Naive thymus-derived CD4-positive, alpha-beta T cell (primary cell): Measurements from ENCODE around the gene TSPAN9. TPM values are rescaled to one million over a fixed set of nuclear protein-coding genes. Genes with fewer than 3 reads are reported as not detected.

ENCODE experiments used
- ATAC-seq: fragments of 150-1000 bp; cut with Tn5 transposase; 2 replicates; pipeline ENCODE4 v1.10.0; 2021; ENCODE audit warnings: mild to moderate bottlenecking, moderate library complexity
- CTCF ChIA-PET: fragments of 350-600 bp; sonication (Branson Sonifier 250); formaldehyde crosslinking; loops from one replicate; lab custom pipeline; 2021; ENCODE audit warnings: antibody characterized with exemption; lab: Charles Lee
- POLR2A ChIA-PET: fragments of 350-600 bp; sonication (Branson Sonifier 250); formaldehyde crosslinking; loops from one replicate; lab custom pipeline; 2021; ENCODE audit warnings: antibody characterized with exemption, inconsistent platforms; lab: Charles Lee
- DNase-seq, 9 donors: peaks; one replicate each; pipeline versions ENCODE4 v3.0.0 to v3.0.0-alpha.2; 2020 to 2022; ENCODE audit warnings: mixed read lengths in 1 of 9
- H3K27ac ChIP-seq: one replicate; pipeline ENCODE4 v1.7.0; 2013; ENCODE audit warnings: mild to moderate bottlenecking, low read depth, low read length, moderate library complexity
- H3K27me3 ChIP-seq, 2 donors: one replicate each; pipeline ENCODE4 v1.7.0; 2013; ENCODE audit warnings: low read length in 2 of 2, mild to moderate bottlenecking in 2 of 2, moderate library complexity in 2 of 2; ENCODE audit not compliant: control insufficient read depth in 2 of 2, insufficient read depth in 2 of 2
- H3K36me3 ChIP-seq, 3 experiments: 1 replicate in 2 of 3; 2 replicates in 1 of 3; pipeline ENCODE4 v1.7.0; 2013; ENCODE audit warnings: low read length in 3 of 3, mild to moderate bottlenecking in 3 of 3, moderate library complexity in 1 of 3; ENCODE audit not compliant: insufficient read depth in 3 of 3, control insufficient read depth in 2 of 3
- H3K4me1 ChIP-seq, 2 donors: one replicate each; pipeline ENCODE4 v1.7.0; 2013; ENCODE audit warnings: low read length in 2 of 2, mild to moderate bottlenecking in 2 of 2, moderate library complexity in 1 of 2; ENCODE audit not compliant: control insufficient read depth in 2 of 2, insufficient read depth in 2 of 2
- H3K4me3 ChIP-seq: 2 replicates; pipeline ENCODE4 v1.7.0; 2013; ENCODE audit warnings: mild to moderate bottlenecking, low read length
- H3K9me3 ChIP-seq, 3 experiments: 1 replicate in 2 of 3; 2 replicates in 1 of 3; pipeline ENCODE4 v1.7.0; 2013; ENCODE audit warnings: low read length in 3 of 3; ENCODE audit not compliant: control insufficient read depth in 2 of 3
- H3K27ac Mint-ChIP-seq, 9 donors: one replicate each; pipeline ENCODE4 v1.8.0; 2020 to 2022; ENCODE audit warnings: mixed read lengths in 9 of 9, mild to moderate bottlenecking in 8 of 9, moderate library complexity in 5 of 9, inconsistent platforms in 2 of 9
- H3K27me3 Mint-ChIP-seq, 5 donors: one replicate each; pipeline ENCODE4 v1.8.0; 2021 to 2022; ENCODE audit warnings: mixed read lengths in 5 of 5, mild to moderate bottlenecking in 1 of 5
- H3K36me3 Mint-ChIP-seq, 5 donors: one replicate each; pipeline ENCODE4 v1.8.0; 2020 to 2022; ENCODE audit warnings: mixed read lengths in 5 of 5, mild to moderate bottlenecking in 3 of 5, inconsistent platforms in 1 of 5
- H3K4me1 Mint-ChIP-seq, 7 donors: one replicate each; pipeline ENCODE4 v1.8.0; 2020 to 2022; ENCODE audit warnings: mixed read lengths in 7 of 7, mild to moderate bottlenecking in 3 of 7, inconsistent platforms in 1 of 7
- H3K4me3 Mint-ChIP-seq, 10 donors: one replicate each; pipeline ENCODE4 v1.8.0; 2020 to 2022; ENCODE audit warnings: mild to moderate bottlenecking in 10 of 10, mixed read lengths in 10 of 10, moderate library complexity in 6 of 10, inconsistent platforms in 2 of 10
- H3K9me3 Mint-ChIP-seq, 11 donors: one replicate each; pipeline ENCODE4 v1.8.0; 2020 to 2022; ENCODE audit warnings: mixed read lengths in 11 of 11, mild to moderate bottlenecking in 4 of 11, inconsistent platforms in 1 of 11, moderate library complexity in 1 of 11
- intact Hi-C, 2 donors: fragments of 100-400 bp; cut with micrococcal nuclease; formaldehyde crosslinking; loops; one replicate each; pipeline ENCODE4 v1.15.1; 2023
- polyA plus RNA-seq, 2 donors: library from polyadenylated mRNA; unstranded; fragments of 300-500 nt; fragmentation: Illumina TruSeq; gene quantifications; one replicate each; pipeline ENCODE4 v1.2.3, GENCODE V29; 2021
- total RNA-seq, 6 experiments: library from RNA in 5 of 6; stranded (reverse) in 5 of 6; gene quantifications; 1 replicate in 5 of 6; 2 replicates in 1 of 6; pipeline ENCODE4 v1.2.3 and lab custom pipeline; 2021 to 2026

TSPAN9 gene
- total and polyA plus RNA-seq, 7 experiments from 2014 or later, result 0.20 to 1.8 (median 1.1) TPM; not detected in 1

DNA sequence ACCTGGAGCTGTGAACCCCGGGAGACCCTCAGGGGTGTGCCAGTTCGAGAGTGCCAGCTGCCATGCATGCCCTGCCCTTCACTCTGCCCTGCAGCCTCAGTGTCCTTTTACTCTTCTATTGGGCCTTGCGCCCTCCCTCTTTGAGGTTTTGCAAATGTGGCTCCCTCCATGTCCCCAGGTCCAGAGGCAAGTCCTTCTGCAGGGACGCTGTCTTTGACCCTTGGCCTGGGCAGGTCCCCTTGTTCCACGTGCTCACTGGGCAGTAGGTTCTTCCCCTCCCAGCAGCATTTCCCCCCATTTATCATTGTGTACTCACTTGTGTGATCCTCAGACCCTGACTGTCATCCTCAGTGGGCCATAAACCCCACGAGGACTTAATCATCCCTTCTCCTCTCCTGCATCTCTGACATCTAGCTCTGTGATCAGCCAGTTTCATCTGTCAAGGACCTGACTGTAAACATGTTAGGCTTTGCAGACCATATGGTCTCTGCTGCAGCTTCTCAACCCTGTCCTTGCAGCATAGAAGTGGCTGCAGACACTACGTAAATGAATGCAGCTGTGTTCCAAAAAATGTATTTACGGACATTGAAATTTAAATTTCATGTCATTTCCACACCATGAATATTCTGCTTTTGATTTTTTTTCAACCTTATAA lies 36.6 kb downstream of the TSPAN9 start:
- Mint-ChIP-seq H3K27ac (no peak overlapping the region), H3K4me1 (peaks cover 0 to 3% (median 0%) of the 10 kb centered on the region in 7 donors), H3K36me3 (peaks cover 0 to 3% (median 0%) of the 10 kb centered on the region in 5 donors), H3K4me3 (no peak overlapping the region), H3K27me3 (peaks cover 4 to 55% (median 23%) of the 10 kb centered on the region in 5 donors), H3K9me3 (no peaks in the 10 kb centered on the region)
- Histone ChIP-seq H3K9me3 (no peaks in the 10 kb centered on the region), H3K4me3 (no peak overlapping the region), H3K27ac (no peak overlapping the region), H3K4me1 (no peaks in the 10 kb centered on the region), H3K27me3 (no peaks in the 10 kb centered on the region), H3K36me3 (no peaks in the 10 kb centered on the region)
- DNase-seq (no peak), ATAC-seq (no peak)
- intact Hi-C loops, result no loop called here
- ChIA-PET POLR2A (no interaction called here), CTCF (no interaction called here)

DNA sequence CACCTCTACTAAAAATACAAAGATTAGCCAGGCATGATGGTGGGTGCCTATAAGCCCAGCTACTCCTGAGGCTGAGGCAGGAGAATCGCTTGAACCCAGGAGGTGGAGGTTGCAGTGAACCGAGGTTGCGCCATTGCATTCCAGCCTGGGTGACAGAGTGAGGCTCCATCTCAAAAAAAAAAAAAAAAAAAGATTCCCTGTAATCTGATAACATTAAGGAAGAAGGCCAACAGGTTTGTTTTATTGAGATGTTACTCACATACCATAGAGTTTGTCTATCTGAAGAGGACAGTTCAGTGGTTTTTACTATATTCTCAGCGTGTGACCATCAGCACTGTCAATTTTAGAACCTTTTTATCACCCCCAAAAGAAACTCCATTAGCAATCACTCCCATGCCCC lies 37.5 kb downstream of the TSPAN9 start:
- no peak for DNase-seq
- no peak overlapping the region for H3K27ac Mint-ChIP-seq
- Histone ChIP-seq H3K9me3 (no peaks in the 10 kb centered on the region), H3K27ac (no peak overlapping the region), H3K4me3 (no peak overlapping the region), H3K27me3 (no peaks in the 10 kb centered on the region), H3K36me3 (no peaks in the 10 kb centered on the region), H3K4me1 (no peaks in the 10 kb centered on the region)
- H3K4me3 Mint-ChIP-seq, result no peak overlapping the region
- peaks cover 0 to 3% (median 0%) of the 10 kb centered on the region in 5 donors for H3K36me3 Mint-ChIP-seq
- intact Hi-C loops, result no loop called here
- no peaks in the 10 kb centered on the region for H3K9me3 Mint-ChIP-seq
- peaks cover 4 to 57% (median 27%) of the 10 kb centered on the region in 5 donors for H3K27me3 Mint-ChIP-seq
- no peak for ATAC-seq
- CTCF ChIA-PET, result no interaction called here
- peaks cover 0 to 12% (median 5%) of the 10 kb centered on the region in 7 donors for H3K4me1 Mint-ChIP-seq
- POLR2A ChIA-PET, result no interaction called here

DNA sequence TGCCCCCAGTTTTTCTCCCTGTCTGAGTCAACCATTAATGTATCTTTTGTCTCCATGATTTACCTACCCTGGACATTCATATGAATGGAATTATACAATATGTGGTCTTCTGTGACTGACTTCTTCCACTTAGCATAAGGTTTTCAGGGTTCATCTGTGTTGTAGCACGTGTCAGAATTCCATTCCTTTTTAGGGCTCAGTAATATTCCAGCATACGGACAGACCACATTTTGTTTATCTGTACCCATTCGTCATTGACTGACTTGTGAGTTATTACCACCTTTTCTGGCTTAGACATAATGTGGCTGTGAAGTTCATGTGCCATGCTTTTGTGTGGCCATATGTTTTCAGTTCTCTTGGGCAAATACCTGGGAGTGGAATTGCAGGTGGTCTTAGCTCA lies 37.9 kb downstream of the TSPAN9 start:
- DNase-seq, result no peak
- no peaks in the 10 kb centered on the region for H3K9me3 ChIP-seq
- H3K4me3 Mint-ChIP-seq, result no peak overlapping the region
- ATAC-seq, result no peak
- H3K27me3 Mint-ChIP-seq, result peaks cover 4 to 57% (median 27%) of the 10 kb centered on the region in 5 donors
- H3K9me3 Mint-ChIP-seq, result no peaks in the 10 kb centered on the region
- no peak overlapping the region for H3K27ac Mint-ChIP-seq
- intact Hi-C loops, result no loop called here
- H3K36me3 Mint-ChIP-seq, result peaks cover 0 to 3% (median 0%) of the 10 kb centered on the region in 5 donors
- H3K27me3 ChIP-seq, result no peaks in the 10 kb centered on the region
- H3K4me1 Mint-ChIP-seq, result peaks cover 0 to 16% (median 8%) of the 10 kb centered on the region in 7 donors
- ChIA-PET CTCF (no interaction called here), POLR2A (no interaction called here)
- no peaks in the 10 kb centered on the region for H3K4me1 ChIP-seq
- H3K27ac ChIP-seq, result no peak overlapping the region
- H3K36me3 ChIP-seq, result no peaks in the 10 kb centered on the region
- H3K4me3 ChIP-seq, result no peak overlapping the region

DNA sequence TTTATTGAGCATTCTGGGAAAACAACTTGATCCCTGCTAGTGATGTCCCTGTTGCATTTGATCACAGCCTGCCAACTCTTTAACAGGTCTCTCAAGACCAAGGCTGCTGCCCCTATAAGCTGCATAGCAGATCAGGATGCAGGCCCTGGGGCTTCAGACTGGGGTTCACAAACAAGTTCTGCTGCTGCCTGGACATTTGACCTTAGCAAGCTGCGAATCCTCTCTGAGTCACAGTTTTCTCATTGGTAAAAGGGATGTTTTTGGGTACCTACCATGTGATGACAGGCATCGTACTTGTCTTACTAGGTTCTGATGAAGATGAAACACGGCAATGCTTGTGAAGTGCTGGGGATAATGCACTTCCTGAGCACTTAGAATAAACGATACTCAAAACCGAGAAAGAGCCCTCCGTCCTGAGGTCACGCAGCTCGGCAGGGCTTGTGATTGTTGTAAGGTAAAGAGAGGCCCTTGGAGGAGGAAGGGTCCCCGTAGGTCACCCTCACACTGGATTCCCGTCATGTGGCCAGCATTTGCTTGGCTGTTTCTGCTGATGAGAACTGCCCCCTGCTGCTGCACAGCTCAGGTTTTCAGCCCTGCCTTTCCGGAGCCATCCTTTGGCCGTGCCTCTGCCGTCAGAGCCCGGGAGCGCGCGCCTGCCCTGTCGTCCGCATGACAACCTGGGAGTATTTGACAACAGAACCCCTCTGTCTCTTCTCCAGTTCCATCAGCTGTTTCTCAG lies 39.1 kb downstream of the TSPAN9 start:
- DNase-seq (no peak), ATAC-seq (no peak)
- Mint-ChIP-seq H3K4me3 (no peak overlapping the region), H3K27ac (no peak overlapping the region), H3K36me3 (peaks cover 0 to 3% (median 0%) of the 10 kb centered on the region in 5 donors), H3K4me1 (peaks cover 0 to 22% (median 11%) of the 10 kb centered on the region in 7 donors), H3K27me3 (peaks cover 4 to 55% (median 27%) of the 10 kb centered on the region in 5 donors), H3K9me3 (no peaks in the 10 kb centered on the region)
- no peaks in the 10 kb centered on the region for H3K4me1 ChIP-seq
- POLR2A ChIA-PET, result no interaction called here
- intact Hi-C loops, result no loop called here
- no peak overlapping the region for H3K27ac ChIP-seq
- no peak overlapping the region for H3K4me3 ChIP-seq
- no peaks in the 10 kb centered on the region for H3K36me3 ChIP-seq
- no peaks in the 10 kb centered on the region for H3K9me3 ChIP-seq
- CTCF ChIA-PET, result no interaction called here
- H3K27me3 ChIP-seq, result no peaks in the 10 kb centered on the region

DNA sequence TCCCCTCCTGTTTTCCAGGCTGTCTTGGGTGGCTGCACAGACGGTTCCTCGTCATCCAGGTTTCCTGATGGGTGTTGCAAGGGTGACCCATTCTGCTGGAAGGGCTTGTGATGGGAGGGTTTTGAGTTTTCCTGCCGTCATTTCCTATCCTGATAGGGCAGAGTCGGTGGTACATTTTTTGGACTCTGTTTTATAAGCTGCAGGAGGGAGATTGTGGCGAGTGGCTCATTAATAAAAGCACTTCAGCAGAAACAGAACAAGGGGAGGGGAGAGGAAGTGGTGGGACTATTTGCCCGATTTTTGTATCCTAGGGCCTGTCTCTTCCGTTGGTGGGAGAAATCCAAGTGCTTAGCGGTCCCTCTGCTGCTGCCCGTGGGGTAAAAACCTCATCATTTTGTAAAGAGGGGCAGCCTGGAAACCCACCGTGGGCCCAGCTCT lies 40.0 kb downstream of the TSPAN9 start:
- peaks cover 0 to 22% (median 11%) of the 10 kb centered on the region in 7 donors for H3K4me1 Mint-ChIP-seq
- no peaks in the 10 kb centered on the region for H3K9me3 ChIP-seq
- peaks cover 0 to 3% (median 0%) of the 10 kb centered on the region in 5 donors for H3K36me3 Mint-ChIP-seq
- DNase-seq, result no peak
- H3K4me3 Mint-ChIP-seq, result no peak overlapping the region
- H3K27ac ChIP-seq, result no peak overlapping the region
- POLR2A ChIA-PET, result no interaction called here
- ATAC-seq, result no peak
- no peaks in the 10 kb centered on the region for H3K27me3 ChIP-seq
- CTCF ChIA-PET, result no interaction called here
- peaks cover 4 to 54% (median 27%) of the 10 kb centered on the region in 5 donors for H3K27me3 Mint-ChIP-seq
- no peaks in the 10 kb centered on the region for H3K9me3 Mint-ChIP-seq
- H3K27ac Mint-ChIP-seq, result no peak overlapping the region
- H3K4me3 ChIP-seq, result no peak overlapping the region
- intact Hi-C loops, result no loop called here
- no peaks in the 10 kb centered on the region for H3K4me1 ChIP-seq
- H3K36me3 ChIP-seq, result no peaks in the 10 kb centered on the region

DNA sequence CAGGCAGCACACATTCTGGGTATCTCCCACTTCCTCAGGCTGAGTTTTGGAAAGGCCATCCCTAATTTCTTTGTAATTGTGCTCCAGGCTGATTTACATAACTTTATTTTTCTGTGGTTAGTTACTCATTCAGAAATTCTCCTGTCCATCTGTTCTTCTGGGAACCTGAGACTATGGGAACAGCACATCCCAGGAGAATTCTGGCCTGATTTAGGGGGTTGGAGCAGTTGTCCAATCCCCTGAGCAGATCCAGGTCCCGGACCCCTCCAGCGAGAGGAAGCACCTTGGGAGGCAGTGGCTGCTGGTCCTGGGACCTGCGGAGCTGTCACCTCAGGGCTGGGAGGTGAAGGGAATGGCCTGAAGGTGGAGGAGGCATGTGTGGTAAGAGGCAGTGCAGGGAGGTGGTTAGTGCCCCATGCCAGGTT lies 40.4 kb downstream of the TSPAN9 start:
- Mint-ChIP-seq H3K4me1 (peaks cover 0 to 22% (median 11%) of the 10 kb centered on the region in 7 donors), H3K36me3 (peaks cover 0 to 3% (median 0%) of the 10 kb centered on the region in 5 donors), H3K27ac (no peak overlapping the region), H3K27me3 (peaks cover 4 to 55% (median 27%) of the 10 kb centered on the region in 5 donors), H3K9me3 (no peaks in the 10 kb centered on the region), H3K4me3 (no peak overlapping the region)
- ATAC-seq (no peak), DNase-seq (no peak)
- no peaks in the 10 kb centered on the region for H3K9me3 ChIP-seq
- H3K4me1 ChIP-seq, result no peaks in the 10 kb centered on the region
- intact Hi-C loops, result no loop called here
- H3K36me3 ChIP-seq, result no peaks in the 10 kb centered on the region
- no peak overlapping the region for H3K27ac ChIP-seq
- no peaks in the 10 kb centered on the region for H3K27me3 ChIP-seq
- no peak overlapping the region for H3K4me3 ChIP-seq
- ChIA-PET POLR2A (no interaction called here), CTCF (no interaction called here)
